GM12892 (cell line): ENCODE measurements around the gene DICER1.

ENCODE experiments used
- DNase-seq: peaks from one replicate; pipeline ENCODE4 v3.0.0; 2011; ENCODE audit not compliant: insufficient read length
- FAIRE-seq: peaks from 2 replicates; lab custom pipeline; 2011; peaks lifted over from hg19 to GRCh38; lab: Jason Lieb, UNC
- POLR2A ChIP-seq: IDR thresholded peaks from 2 replicates; pipeline ENCODE4 v1.6.1; 2011; ENCODE audit warnings: low read depth, low read length, control low read depth
- POLR2AphosphoS5 ChIP-seq: IDR thresholded peaks from 2 replicates; pipeline ENCODE4 v1.6.1; 2011; ENCODE audit warnings: low read depth, low read length, control low read depth
- TAF1 ChIP-seq: IDR thresholded peaks from 2 replicates; pipeline ENCODE4 v1.6.1; 2011; ENCODE audit warnings: low read depth, mild to moderate bottlenecking, control low read depth, low read length, borderline replicate concordance

Gene DICER1

GRCh38 chr14:95163132-95163531, 5.8 kb upstream of the DICER1 start:
- no peak for FAIRE-seq
- TF ChIP-seq POLR2AphosphoS5 (no peak), POLR2A (no peak), TAF1 (no peak)
- no peak for DNase-seq

GRCh38 chr14:95162641-95163040, 5.3 kb upstream of the DICER1 start:
- TF ChIP-seq TAF1, result no peak
- no peak for TF ChIP-seq POLR2A
- TF ChIP-seq POLR2AphosphoS5, result no peak
- FAIRE-seq (no peak), DNase-seq (no peak)

- FAIRE-seq, result no peak
- no peak for DNase-seq
- TF ChIP-seq TAF1 (no peak), POLR2AphosphoS5 (no peak), POLR2A (no peak)
These were observed 342 bp downstream of the DICER1 start for GRCh38 chr14:95157048-95157326.

GRCh38 chr14:95156161-95157047, 925 bp downstream of the DICER1 start:
- no peak for FAIRE-seq
- no peak for TF ChIP-seq POLR2A
- TF ChIP-seq POLR2AphosphoS5, result no peak
- TF ChIP-seq TAF1, result no peak
- DNase-seq, result peak; percentile 29

GRCh38 chr14:95155045-95155444, 2.3 kb downstream of the DICER1 start:
- FAIRE-seq (no peak), DNase-seq (no peak)
- TF ChIP-seq TAF1, result no peak
- no peak for TF ChIP-seq POLR2AphosphoS5
- no peak for TF ChIP-seq POLR2A

GRCh38 chr14:95153866-95154265, 3.5 kb downstream of the DICER1 start:
- TF ChIP-seq POLR2A (no peak), POLR2AphosphoS5 (no peak), TAF1 (no peak)
- DNase-seq (no peak), FAIRE-seq (no peak)

GRCh38 chr14:95151561-95151960, 5.8 kb downstream of the DICER1 start:
- no peak for FAIRE-seq
- TF ChIP-seq TAF1 (no peak), POLR2A (no peak), POLR2AphosphoS5 (no peak)
- no peak for DNase-seq

- DNase-seq (no peak), FAIRE-seq (no peak)
- TF ChIP-seq POLR2A, result no peak
- no peak for TF ChIP-seq POLR2AphosphoS5
- TF ChIP-seq TAF1, result no peak
These were observed 6.4 kb downstream of the DICER1 start for GRCh38 chr14:95150910-95151309.

GRCh38 chr14:95149441-95149840, 7.9 kb downstream of the DICER1 start:
- DNase-seq, result no peak
- no peak for FAIRE-seq
- TF ChIP-seq POLR2AphosphoS5, result no peak
- no peak for TF ChIP-seq POLR2A
- TF ChIP-seq TAF1, result no peak

- FAIRE-seq (no peak), DNase-seq (no peak)
- TF ChIP-seq POLR2AphosphoS5, result no peak
- no peak for TF ChIP-seq TAF1
- no peak for TF ChIP-seq POLR2A
These were observed 9.7 kb downstream of the DICER1 start for GRCh38 chr14:95147597-95147996.

- DNase-seq (no peak), FAIRE-seq (peak; percentile 17)
- TF ChIP-seq POLR2A (no peak), TAF1 (no peak), POLR2AphosphoS5 (no peak)
These were observed 11.1 kb downstream of the DICER1 start for GRCh38 chr14:95146079-95146771.

GRCh38 chr14:95144849-95145248, 12.5 kb downstream of the DICER1 start:
- TF ChIP-seq POLR2A, result no peak
- no peak for TF ChIP-seq POLR2AphosphoS5
- no peak for TF ChIP-seq TAF1
- DNase-seq (no peak), FAIRE-seq (no peak)

GRCh38 chr14:95143808-95144620, 13.3 kb downstream of the DICER1 start:
- DNase-seq (no peak), FAIRE-seq (no peak)
- TF ChIP-seq POLR2AphosphoS5 (no peak), TAF1 (no peak), POLR2A (no peak)
